Testis (tissue), 3 donors: ENCODE data around the gene PLA1A. TPM values are rescaled to one million over a fixed set of nuclear protein-coding genes. Genes with fewer than 3 reads are reported as not detected.

Source experiments
- DNase-seq: peaks from one replicate; pipeline ENCODE4 v3.0.0-alpha.2; 2019
- H3K27ac ChIP-seq, 2 donors: fragments of 200-600 bp; sonication (generic); one replicate each; pipeline ENCODE4 v1.5.1; 2019
- H3K27me3 ChIP-seq: fragments of 200-600 bp; sonication (generic); one replicate; pipeline ENCODE4 v1.5.1; 2019
- H3K36me3 ChIP-seq: fragments of 200-600 bp; sonication (generic); one replicate; pipeline ENCODE4 v1.5.1; 2017; ENCODE audit warnings: low read depth; ENCODE audit errors: missing control alignments
- H3K4me1 ChIP-seq: fragments of 200-600 bp; sonication (generic); one replicate; pipeline ENCODE4 v1.5.1; 2019
- H3K4me3 ChIP-seq, 2 donors: fragments of 200-600 bp; sonication (generic); one replicate each; pipeline ENCODE4 v1.5.1; 2017 to 2019
- H3K9me3 ChIP-seq: fragments of 200-600 bp; sonication (generic); one replicate; pipeline ENCODE4 v1.5.1; 2017
- CTCF ChIP-seq, 3 experiments: fragments of 450-650 bp in 2 of 3; fragments of 200-600 bp in 1 of 3; sonication (generic) in 1 of 3; IDR thresholded peaks; one replicate each; pipeline ENCODE4 v1.5.1; 2016 to 2019; ENCODE audit warnings: antibody characterized with exemption in 3 of 3, mild to moderate bottlenecking in 2 of 3, moderate library complexity in 1 of 3
- POLR2A ChIP-seq: fragments of 450-650 bp; IDR thresholded peaks from one replicate; pipeline ENCODE4 v1.6.1; 2017; ENCODE audit warnings: antibody characterized with exemption, mild to moderate bottlenecking, moderate library complexity
- WGBS, 2 donors: methylation state at CpG; one replicate each; pipeline ENCODE4 v1.1.5; 2018; 5-methylcytosine and 5-hydroxymethylcytosine counted together
- intact Hi-C: fragments of 100-400 bp; cut with DNase I; formaldehyde crosslinking; loops from one replicate; pipeline ENCODE4 v1.15.1; 2023; ENCODE audit warnings: low total_unique reads
- polyA plus RNA-seq: library from polyadenylated mRNA; stranded (reverse); fragments of 350-450 nt; fragmentation: Illumina TruSeq; extraction: RNeasy Lipid Tissue Mini Kit (QIAGEN cat#74804); gene quantifications from one replicate; pipeline ENCODE4 v1.2.3, GENCODE V29; 2014; ENCODE audit warnings: low read depth, low replicate concordance; ENCODE audit not compliant: insufficient read depth
- total RNA-seq, 2 donors: library from RNA; depleted of rRNA; stranded (reverse); fragments of >200 nt; gene quantifications; one replicate each; pipeline ENCODE4 v1.2.3, GENCODE V29; 2016

Gene PLA1A
- total and polyA plus RNA-seq, 3 donors from 2014 or later = 0.87 to 8.7 (median 2.7) TPM

GRCh38 chr3:119569156-119569555 lies 28.5 kb upstream of the PLA1A start:
- WGBS, 2 donors = 92 to 95% methylated on average over 4 of the region's 4 CpGs
- intact Hi-C loops = no loop called here
- H3K27ac ChIP-seq = peak overlapping the region in 1 of 2 donors; percentile 71

GRCh38 chr3:119570229-119570628 lies 27.5 kb upstream of the PLA1A start:
- Histone ChIP-seq H3K27me3 (no peaks in the 10 kb centered on the region), H3K27ac (peak overlapping the region in 1 of 2 donors; percentile 71), H3K9me3 (no peaks in the 10 kb centered on the region), H3K36me3 (no peaks in the 10 kb centered on the region), H3K4me1 (peaks cover 9% of the 10 kb centered on the region), H3K4me3 (no peak overlapping the region)
- DNase-seq = no peak
- 61 to 69% methylated on average over 5 of the region's 5 CpGs for WGBS, 2 donors
- TF ChIP-seq CTCF (IDR thresholded peaks at IDR 0.05) (no peak), POLR2A (no peak)
- intact Hi-C loops = no loop called here

More at GRCh38 chr3:119569156-119569555, 28.5 kb upstream of the PLA1A start:
- no peak overlapping the region for H3K4me3 ChIP-seq
- no peaks in the 10 kb centered on the region for H3K36me3 ChIP-seq
- H3K4me1 ChIP-seq = peaks cover 9% of the 10 kb centered on the region
- no peak for DNase-seq
- no peaks in the 10 kb centered on the region for H3K9me3 ChIP-seq
- H3K27me3 ChIP-seq = no peaks in the 10 kb centered on the region
- TF ChIP-seq CTCF (IDR thresholded peaks at IDR 0.05) = no peak
- no peak for TF ChIP-seq POLR2A

- intact Hi-C loops = no loop called here
- Histone ChIP-seq H3K27ac (peak overlapping the region in 1 of 2 donors; percentile 71), H3K27me3 (no peaks in the 10 kb centered on the region), H3K4me3 (no peak overlapping the region), H3K36me3 (no peaks in the 10 kb centered on the region), H3K9me3 (no peaks in the 10 kb centered on the region), H3K4me1 (peaks cover 14% of the 10 kb centered on the region)
- 75 to 78% methylated on average over 1 of the region's 1 CpG for WGBS, 2 donors
- TF ChIP-seq POLR2A (no peak), CTCF (IDR thresholded peaks at IDR 0.05) (no peak)
- no peak for DNase-seq
Measured at GRCh38 chr3:119571230-119571629, 26.5 kb upstream of the PLA1A start.

GRCh38 chr3:119571688-119572087 lies 26.0 kb upstream of the PLA1A start:
- peak overlapping the region in 1 of 2 donors; percentile 71 for H3K27ac ChIP-seq
- no peaks in the 10 kb centered on the region for H3K9me3 ChIP-seq
- no peaks in the 10 kb centered on the region for H3K36me3 ChIP-seq
- H3K4me3 ChIP-seq = no peak overlapping the region
- intact Hi-C loops = no loop called here
- 72 to 79% methylated on average over 5 of the region's 5 CpGs for whole genome bisulfite sequencing, 2 donors
- H3K4me1 ChIP-seq = peaks cover 14% of the 10 kb centered on the region
- DNase-seq = no peak
- TF ChIP-seq CTCF (IDR thresholded peaks at IDR 0.05) (no peak), POLR2A (no peak)
- no peaks in the 10 kb centered on the region for H3K27me3 ChIP-seq

GRCh38 chr3:119575507-119575906 lies 22.2 kb upstream of the PLA1A start:
- intact Hi-C loops = no loop called here
- H3K9me3 ChIP-seq = no peaks in the 10 kb centered on the region
- no peak overlapping the region for H3K4me3 ChIP-seq
- H3K36me3 ChIP-seq = no peaks in the 10 kb centered on the region
- H3K27me3 ChIP-seq = no peaks in the 10 kb centered on the region
- H3K4me1 ChIP-seq = peaks cover 19% of the 10 kb centered on the region
- DNase-seq = no peak
- TF ChIP-seq POLR2A (no peak), CTCF (IDR thresholded peaks at IDR 0.05) (no peak)
- H3K27ac ChIP-seq = no peak overlapping the region
